GM10266 (cell line): ENCODE measurements around the gene UCHL5.
A peak's percentile ranks its signal among the peaks of the same experiment; 100 is the strongest.

Experiments used
- DNase-seq: peaks from one replicate; pipeline ENCODE4 v3.0.0; 2012; ENCODE audit errors: extremely low spot score
- TF ChIP-seq, protein P1 (sequence below): IDR thresholded peaks from 2 replicates; pipeline ENCODE4 v1.5.1; 2012; ENCODE audit warnings: mild to moderate bottlenecking, low read depth; ENCODE audit not compliant: control insufficient read depth, insufficient read depth; ENCODE audit errors: missing control alignments

The UCHL5 gene

DNA sequence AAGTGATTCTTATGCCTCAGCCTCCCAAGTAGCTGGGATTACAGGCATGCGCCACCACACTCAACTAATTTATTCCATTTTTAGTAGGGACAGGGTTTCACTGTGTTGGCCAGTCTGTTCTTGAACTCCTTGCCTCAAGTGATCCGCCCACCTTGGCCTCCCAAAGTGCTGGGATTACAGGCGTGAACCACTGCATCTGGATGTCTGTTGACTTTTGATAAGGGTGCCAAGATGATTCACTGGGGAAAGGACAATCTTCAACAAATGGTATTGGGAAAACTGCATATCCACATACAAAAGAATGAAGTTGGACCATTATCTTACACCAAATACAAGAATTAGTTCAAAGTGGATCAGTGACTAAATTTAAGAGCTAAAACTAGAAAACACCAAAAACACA is 20.0 kb upstream of the UCHL5 start:
- no peak for DNase-seq
- TF ChIP-seq, protein P1, sequence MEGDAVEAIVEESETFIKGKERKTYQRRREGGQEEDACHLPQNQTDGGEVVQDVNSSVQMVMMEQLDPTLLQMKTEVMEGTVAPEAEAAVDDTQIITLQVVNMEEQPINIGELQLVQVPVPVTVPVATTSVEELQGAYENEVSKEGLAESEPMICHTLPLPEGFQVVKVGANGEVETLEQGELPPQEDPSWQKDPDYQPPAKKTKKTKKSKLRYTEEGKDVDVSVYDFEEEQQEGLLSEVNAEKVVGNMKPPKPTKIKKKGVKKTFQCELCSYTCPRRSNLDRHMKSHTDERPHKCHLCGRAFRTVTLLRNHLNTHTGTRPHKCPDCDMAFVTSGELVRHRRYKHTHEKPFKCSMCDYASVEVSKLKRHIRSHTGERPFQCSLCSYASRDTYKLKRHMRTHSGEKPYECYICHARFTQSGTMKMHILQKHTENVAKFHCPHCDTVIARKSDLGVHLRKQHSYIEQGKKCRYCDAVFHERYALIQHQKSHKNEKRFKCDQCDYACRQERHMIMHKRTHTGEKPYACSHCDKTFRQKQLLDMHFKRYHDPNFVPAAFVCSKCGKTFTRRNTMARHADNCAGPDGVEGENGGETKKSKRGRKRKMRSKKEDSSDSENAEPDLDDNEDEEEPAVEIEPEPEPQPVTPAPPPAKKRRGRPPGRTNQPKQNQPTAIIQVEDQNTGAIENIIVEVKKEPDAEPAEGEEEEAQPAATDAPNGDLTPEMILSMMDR: no peak

DNA sequence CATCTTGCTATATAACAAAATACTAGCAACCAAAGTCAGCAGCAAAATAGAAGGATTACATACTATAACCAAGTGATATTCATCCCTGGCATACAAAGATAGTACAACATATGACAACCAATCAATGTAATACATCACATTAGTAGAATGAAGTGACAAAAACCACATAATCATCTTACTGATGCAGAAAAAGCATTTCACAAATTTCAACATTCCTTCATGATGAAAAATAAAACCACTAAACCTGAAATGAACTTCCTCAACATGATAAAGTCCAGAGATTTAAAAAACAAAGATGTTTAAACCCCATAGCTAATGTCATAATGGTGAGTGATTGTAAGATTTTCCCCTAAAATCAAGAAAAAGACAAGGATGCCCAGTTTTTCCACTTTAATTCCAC is 18.8 kb upstream of the UCHL5 start:
- no peak for DNase-seq
- TF ChIP-seq, protein P1: no peak

DNA sequence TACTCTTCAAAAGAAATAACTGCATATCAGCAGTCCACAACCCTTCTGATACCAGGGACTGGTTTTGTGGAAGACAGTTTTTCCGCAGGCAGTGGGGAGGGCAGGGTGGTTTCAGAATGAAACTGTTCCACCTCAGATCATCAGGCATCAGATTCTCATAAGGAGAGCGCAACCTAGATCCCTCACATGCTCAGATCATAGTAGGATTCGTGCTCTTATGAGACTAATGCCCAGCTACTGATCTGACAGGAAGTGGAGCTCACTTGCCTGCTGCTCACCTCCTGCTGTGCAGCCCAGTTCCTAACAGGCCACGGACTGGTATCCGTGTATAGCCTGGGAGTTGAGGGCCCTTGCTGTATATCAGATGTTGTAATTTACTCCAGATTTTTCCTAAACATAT is 11.8 kb upstream of the UCHL5 start:
- TF ChIP-seq, protein P1: no peak
- no peak for DNase-seq

DNA sequence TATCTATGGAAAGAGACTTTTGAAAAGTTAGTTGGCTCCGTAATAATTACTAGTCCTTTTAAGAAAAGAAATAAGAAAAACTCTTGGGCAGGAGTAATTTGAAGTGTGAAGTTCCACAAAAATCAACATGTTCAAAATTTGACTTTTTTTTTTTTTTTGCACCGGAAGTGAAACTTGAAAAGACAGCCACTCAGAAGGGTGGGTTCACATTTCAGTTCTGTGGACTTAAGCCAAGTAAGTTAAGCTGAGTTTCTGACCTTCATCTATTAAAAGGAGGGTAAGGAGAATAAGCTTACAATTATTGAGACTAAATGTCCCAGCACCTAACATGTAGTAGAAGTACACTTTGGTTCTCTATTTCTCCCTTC is 11.2 kb upstream of the UCHL5 start:
- DNase-seq: no peak
- TF ChIP-seq, protein P1: no peak

DNA sequence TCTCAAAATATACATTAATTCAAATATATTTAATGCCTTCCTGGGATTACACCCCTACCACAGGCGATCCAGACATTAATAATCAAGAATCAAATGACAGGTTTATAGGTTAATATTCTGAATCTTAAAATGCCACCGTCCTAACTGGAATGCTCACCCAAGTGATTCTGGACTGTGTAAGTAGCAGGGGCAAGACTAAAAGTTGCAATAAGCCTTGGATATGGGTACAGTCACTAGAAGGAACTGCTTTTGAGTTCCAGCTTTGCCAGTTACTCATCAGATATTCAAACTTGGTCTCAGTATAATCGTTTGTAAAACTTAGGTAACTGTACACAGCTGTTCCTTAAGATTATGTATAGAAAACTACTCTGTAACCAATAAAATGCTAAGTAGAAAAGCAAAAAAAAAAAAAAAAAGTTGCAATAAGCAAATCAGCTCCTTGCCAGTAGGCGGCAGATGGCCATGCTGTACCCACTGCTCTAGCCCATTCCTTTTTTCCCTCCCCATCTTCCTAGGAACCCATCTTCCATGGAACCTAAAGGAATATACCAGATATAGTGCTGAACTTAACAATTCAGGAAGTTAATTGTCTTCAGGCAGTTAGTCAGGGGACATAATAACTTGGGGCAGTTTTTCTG is 10.7 kb upstream of the UCHL5 start:
- DNase-seq: no peak
- TF ChIP-seq, protein P1: peak; percentile 41

DNA sequence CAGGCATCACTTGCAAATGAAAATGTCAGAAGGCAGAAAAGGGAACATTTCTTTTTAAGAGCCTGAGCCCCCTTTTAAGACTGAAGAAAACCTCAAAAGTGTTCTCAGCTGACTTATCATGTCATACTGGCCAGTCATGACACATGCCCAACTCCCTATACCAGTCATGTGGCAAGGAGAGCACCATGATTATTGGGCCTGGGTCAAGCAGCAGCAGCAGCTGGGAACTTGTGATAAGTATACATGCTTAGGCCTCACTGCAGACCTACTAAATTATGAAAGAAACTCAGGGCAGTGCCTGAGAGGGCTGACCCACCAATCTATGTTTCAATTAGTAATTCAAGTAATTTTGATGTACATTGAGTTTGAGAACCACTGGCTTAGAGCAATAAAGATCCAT is 8.9 kb upstream of the UCHL5 start:
- TF ChIP-seq, protein P1: no peak
- DNase-seq: no peak

DNA sequence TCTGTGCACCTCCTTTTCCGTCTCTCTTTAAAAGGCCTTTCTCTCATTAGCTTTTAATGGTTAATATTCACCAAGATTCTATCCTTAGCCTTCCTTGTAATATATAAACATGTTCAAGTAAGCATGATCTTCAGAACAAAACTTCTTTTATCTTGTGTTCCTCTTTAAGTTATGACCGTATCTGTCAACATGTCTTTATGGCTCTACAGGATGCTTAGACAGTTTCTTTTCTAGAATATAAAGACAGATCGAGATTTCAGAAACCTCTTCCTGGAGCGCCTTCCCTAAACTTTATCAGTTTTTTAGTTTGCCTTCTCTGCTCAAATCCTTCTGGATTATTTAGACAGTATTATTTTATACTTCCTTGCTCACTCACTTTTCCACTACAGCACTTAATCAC is 7.4 kb upstream of the UCHL5 start:
- no peak for DNase-seq
- TF ChIP-seq, protein P1: no peak
